ENCODE measurements around the gene PFN3.

GRCh38 chr5:177350776-177351391 lies 49.6 kb downstream of the PFN3 start:
- TF ChIP-seq, protein P1, sequence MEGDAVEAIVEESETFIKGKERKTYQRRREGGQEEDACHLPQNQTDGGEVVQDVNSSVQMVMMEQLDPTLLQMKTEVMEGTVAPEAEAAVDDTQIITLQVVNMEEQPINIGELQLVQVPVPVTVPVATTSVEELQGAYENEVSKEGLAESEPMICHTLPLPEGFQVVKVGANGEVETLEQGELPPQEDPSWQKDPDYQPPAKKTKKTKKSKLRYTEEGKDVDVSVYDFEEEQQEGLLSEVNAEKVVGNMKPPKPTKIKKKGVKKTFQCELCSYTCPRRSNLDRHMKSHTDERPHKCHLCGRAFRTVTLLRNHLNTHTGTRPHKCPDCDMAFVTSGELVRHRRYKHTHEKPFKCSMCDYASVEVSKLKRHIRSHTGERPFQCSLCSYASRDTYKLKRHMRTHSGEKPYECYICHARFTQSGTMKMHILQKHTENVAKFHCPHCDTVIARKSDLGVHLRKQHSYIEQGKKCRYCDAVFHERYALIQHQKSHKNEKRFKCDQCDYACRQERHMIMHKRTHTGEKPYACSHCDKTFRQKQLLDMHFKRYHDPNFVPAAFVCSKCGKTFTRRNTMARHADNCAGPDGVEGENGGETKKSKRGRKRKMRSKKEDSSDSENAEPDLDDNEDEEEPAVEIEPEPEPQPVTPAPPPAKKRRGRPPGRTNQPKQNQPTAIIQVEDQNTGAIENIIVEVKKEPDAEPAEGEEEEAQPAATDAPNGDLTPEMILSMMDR (IDR thresholded peaks at IDR 0.05 in 4 of 5, conservative IDR thresholded peaks at IDR 0.05 in 1 of 5) = no peak
- TF ChIP-seq POLR2A (IDR thresholded peaks at IDR 0.05) = no peak
